Stimulated activated CD8-positive, alpha-beta memory T cell treated with anti-CD3 and anti-CD28 coated beads, Interleukin-4, amount 100 ng/mL, for 4 hours (primary cell): ENCODE data around the gene LTBP2.

Experiments used
- DNase-seq, 2 donors: peaks; one replicate each; pipeline ENCODE4 v3.0.0-alpha.2; 2020; ENCODE audit warnings: low read depth in 2 of 2, low spot score in 1 of 2

The LTBP2 gene

DNA sequence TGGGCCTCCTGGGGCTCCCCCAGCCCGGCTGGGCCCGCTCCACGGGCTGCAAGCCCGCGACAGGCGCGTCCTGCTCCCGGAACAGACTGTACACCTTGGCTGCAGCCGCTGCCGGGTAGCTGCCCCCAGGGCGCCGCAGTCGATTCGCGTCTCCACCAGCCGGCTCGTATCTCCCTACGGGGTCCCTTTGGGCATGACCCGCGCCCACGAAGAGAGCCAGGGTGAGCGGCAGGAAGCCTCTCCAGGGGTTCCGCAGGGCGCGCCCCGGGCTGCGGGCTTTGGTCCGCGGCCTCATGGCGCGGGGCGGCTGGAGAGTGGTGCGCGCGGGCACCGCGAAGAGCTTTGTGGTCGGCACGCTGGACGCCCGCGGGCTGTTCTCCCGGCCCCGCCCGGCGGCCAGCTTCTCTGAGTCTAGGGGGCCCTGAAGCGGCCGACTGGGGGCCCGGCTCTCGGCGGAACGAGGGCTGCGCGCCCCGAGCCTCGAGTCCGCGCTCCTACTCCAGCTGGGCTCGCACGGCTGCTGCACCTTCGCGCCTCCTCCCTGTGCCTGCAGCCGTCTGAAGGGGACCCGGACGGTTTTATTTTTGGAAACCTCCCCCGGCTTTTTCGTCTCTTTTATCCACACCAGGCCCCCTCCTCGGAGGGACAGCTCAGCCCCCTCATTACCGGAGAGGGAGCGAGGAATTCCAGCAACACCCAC lies at the start of gene LTBP2:
LTBP2 (minus strand) TSS at position 588 of the 700 bp plus-strand sequence; CDS start at position 295, 293 bp downstream.
- DNase-seq = no peak

DNA sequence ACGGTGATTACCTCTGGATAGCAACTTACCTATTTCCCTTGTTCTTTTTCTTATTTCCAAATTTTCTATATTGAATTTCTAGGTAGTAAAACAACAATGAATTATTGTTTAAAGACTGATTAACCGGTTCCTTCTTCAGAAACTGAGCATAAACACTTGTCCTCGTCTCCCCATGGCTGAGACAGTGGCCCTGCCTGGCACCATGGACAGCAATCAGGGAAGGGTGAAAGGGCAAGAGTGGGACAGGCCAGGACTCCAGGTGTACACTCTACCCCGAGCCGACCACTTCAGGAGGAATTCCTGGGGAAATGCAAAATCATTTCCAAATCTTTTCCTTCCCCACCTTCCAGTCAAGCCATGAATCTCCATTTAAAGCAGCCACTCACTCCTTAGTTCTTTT lies 48.8 kb upstream of the LTBP2 start:
- DNase-seq = no peak

GRCh38 chr14:74660167-74660566 lies 48.1 kb upstream of the LTBP2 start:
- DNase-seq = no peak

DNA sequence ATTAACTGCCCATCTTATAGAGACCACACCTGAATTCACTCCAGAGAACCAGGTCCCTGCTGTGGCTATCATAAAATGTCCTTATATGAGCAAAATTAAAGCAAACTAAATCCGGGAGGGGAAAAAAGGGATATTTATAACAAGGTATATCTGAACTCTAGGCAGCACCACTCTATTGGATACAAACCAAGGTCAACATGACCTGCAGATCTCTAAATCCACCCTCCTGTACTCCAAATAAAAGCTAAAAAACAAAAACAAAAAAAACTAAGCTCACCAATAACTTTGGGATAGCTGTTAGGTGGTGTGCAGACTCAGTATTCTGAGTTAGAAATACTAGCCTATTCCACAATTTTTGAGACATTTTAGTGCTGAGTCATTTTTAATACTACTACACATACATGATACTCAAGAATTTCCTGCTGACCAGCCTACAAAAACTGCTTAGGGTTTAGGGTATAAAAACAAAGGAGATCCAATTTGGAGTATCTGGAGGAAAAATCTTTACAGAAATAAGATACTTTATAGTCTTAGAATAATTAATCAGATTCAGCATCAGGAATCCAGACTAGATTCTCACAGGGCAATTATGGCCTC lies 46.6 kb upstream of the LTBP2 start:
- no peak for DNase-seq

GRCh38 chr14:74656964-74657363 lies 44.9 kb upstream of the LTBP2 start:
- DNase-seq = no peak

DNA sequence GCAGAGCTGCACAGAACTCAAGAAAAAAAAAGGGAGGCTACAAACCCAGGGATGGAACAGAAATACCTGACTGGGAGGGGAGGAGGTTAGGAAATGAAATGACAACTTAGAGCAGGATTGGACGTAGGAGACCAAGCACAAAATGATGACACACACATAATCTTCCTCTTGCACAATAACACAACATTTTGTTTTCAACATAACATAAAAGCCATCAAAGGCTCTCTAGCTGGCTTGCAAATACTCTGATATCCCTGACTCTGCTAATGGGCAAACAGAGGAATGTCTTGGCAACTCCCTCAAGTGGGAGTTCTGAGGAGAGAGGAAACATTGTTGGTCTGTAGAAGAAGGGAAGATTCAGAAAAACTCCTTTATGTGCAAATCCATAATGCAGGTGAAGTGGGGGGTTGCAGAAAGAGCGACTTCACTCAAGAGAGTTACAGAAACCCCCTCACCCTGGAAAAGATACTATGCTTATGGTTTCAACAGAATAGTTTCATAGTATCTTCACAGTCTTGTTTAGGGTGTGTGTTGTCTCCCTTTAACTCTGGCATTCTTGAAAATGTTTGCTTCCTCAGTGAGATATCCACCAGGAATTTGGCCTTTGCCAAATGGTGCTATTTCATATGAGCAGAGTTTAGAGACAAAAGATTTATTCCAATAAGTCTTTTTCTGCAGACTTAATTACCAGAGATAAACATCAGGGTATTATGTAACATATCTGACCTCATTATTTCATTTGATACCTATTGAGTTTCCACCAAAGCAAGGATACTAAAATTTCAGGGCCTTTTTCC lies 43.8 kb upstream of the LTBP2 start:
- no peak for DNase-seq

DNA sequence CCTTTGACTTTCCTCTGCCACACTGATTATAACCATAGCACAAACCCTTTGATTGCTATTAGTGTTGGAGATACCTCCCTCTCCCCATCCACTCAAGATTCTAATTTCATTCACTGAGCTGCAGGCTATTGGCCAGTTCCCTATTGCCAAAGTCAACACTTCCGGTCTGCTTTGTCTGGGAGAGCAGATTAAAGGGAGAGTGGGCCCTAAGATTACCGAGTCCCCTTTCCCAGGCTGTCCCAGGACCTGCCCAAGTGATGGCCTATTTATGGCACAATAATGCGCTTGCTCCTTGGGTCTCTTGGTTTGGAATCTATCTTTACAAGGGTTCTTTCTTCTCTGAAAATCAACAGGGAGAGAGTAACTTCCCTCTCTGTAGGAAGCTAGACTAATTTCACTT lies 42.9 kb upstream of the LTBP2 start:
- no peak for DNase-seq

DNA sequence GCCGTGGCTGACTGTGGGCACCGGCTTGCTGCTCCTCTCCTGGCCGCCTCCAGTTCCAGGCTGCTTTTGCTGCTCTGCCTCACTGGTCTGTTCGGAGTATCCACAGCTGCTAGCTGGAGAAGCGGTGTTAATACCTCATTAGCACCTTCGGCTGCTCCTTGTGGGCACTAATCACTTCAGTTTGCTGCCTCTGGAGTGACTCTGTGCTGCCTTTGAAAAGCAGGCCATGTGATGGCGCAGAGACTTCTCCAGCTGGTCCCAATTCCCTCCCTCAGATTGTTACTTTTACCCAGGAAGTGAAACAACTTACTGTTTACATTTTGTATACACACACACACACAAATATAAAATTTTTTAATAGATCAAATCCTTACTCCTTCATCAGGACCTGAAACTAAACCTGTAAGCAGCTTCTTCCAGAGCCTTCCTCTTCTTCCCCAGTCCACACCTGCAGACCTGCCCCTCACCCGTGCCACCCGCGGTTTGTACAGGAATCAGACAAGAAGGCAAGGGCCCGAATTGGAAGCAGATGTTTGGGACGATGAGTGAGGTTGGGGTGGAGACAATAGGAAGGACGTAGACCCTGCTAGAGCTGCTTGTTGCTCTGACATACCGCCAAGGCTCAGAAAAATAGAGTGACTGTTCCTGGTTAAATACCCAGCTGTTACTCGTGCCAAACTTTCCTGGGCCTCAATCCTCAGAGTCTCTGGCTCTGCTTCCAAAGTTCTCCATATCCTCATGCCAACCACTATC lies 41.5 kb upstream of the LTBP2 start:
- no peak for DNase-seq

DNA sequence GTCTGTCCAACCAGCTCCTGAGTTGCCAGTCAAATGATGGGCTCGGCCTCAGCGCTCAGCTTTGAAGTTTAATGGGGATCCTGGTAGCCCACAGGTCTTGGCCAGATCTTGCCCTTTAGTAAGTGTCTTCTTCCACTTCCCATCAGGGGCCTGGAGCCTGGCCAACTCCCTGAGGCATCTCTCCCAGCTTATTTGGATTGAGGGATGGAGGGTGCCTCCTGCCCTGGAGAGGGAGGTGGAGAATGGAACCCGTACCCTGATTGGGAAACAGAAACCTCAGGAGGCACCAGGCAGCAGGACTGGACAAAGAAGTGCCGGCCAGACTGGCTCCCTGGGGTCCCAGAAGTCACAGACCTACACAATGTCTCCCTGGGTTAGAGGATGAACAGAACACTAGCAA lies 40.5 kb upstream of the LTBP2 start:
- no peak for DNase-seq

DNA sequence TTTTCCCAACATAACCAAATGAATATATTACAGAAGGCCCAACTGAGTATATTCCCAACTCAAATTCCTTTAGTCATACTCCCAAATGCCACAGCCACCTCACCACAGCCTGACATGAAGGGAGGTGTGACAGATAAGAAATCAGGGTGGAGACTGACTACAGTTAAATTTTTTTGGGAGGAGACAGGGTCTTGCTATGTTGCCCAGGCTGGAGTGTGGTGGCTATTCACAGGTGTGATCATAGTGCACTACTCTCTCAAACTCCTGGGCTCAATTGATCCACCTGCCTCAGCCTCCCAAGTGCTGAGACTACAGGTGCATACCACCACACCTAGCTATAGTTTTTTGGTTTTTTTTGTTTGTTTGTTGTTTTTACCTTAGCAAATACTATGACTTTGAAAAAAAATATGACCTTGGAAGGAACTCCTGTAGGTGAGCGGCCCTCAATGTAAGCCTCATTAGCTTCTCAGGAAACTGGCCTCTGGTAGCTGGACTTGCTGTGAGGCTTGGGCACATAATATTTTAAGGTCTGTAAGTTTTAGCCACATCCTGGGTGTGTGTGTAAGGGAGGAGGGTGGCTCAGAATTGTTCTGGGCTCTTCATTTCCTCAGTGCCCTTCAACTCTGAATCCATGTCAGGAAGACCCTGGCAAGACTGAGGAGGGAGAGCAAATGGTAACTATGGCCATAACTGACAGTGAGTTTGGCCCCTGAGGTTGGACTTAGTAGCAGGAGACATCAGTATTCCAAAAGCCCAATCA lies 39.1 kb upstream of the LTBP2 start:
- no peak for DNase-seq

- no peak for DNase-seq
Measured at GRCh38 chr14:74649673-74650072, 37.6 kb upstream of the LTBP2 start.

GRCh38 chr14:74649167-74649566 lies 37.1 kb upstream of the LTBP2 start:
- DNase-seq = no peak

- no peak for DNase-seq
Measured at GRCh38 chr14:74648601-74649000, 36.6 kb upstream of the LTBP2 start.

GRCh38 chr14:74647678-74648461 lies 35.8 kb upstream of the LTBP2 start:
- DNase-seq = no peak

DNA sequence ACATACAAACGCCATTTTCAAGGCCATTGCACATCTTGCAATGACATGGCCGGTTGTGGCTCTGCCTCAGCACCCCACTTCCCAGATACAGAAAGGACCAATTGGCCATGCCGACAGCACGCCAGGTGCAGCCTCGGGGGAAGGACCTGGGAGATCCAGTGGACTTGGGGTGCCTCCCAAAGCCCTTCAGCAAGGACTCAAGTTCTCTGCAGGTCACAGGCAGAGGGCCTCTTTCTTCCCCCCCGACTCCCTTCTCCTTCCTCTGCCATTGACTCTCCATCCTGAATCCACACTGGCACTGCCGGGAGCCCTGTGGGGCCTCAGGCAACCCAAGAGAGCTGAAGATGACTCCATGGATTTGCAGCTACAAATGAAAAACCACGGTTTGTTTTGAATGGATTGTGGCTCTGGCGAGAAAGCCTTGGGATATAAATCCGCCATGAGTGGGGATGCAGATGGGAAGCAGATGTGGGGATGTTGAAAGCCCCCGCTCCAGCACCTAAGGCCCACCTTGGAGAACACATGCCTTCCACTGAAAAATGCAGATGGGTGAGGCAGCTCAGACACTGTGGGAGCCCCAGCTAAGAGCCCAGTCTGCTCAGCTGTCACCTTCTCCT lies 35.1 kb upstream of the LTBP2 start:
- DNase-seq = no peak

DNA sequence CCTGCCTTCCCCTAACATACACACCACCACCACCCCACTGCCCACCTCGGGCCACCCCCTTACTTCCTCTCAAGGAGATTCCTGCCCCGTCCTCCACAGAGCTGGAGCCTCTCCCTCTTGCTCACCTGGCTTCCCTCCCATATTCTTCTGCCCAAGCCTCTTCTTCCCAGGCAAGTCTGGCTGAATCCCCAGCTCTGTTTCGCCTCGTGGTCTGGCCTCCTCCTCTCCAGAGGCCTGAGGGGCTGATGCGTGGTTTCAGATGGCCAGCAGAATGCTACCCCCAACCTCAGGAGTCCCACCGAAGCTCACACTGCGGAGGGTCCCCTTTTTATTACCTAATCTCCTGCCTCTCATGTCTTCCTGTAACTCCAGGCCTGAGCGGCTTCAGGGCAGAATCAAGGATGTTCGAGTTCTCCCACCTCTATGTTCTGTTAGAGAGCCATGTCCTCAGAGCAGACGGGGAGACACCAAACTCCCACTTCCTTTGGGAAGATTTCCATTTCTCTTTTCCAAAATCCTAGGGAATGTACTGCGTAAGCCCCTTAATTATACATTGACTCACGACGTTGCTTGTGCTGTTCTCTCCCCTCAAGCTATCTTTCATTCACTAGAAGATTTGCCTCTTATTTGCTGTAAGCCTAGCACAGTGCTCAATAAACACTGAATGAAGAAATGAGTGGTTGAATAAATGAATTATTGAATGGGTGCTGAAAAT lies 33.9 kb upstream of the LTBP2 start:
- no peak for DNase-seq

DNA sequence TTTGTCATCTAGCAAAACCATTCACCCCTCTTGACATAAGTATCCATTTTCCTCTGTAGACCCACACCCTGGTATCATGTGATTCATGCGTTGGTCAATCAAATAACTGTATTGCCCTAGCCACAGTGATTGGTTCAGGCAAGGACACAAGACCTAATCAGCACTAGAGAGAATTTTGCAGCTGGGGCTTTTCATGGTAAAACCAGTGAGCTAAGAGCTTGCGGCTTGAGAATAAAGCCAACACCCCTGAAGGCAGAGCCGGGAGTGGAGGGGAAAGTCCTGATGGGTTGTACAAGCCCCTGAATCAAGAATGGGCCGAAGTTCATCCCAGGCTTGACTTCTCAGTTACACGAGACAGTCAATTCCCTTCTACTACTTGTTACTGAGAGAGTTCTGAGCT lies 33.2 kb upstream of the LTBP2 start:
- no peak for DNase-seq

DNA sequence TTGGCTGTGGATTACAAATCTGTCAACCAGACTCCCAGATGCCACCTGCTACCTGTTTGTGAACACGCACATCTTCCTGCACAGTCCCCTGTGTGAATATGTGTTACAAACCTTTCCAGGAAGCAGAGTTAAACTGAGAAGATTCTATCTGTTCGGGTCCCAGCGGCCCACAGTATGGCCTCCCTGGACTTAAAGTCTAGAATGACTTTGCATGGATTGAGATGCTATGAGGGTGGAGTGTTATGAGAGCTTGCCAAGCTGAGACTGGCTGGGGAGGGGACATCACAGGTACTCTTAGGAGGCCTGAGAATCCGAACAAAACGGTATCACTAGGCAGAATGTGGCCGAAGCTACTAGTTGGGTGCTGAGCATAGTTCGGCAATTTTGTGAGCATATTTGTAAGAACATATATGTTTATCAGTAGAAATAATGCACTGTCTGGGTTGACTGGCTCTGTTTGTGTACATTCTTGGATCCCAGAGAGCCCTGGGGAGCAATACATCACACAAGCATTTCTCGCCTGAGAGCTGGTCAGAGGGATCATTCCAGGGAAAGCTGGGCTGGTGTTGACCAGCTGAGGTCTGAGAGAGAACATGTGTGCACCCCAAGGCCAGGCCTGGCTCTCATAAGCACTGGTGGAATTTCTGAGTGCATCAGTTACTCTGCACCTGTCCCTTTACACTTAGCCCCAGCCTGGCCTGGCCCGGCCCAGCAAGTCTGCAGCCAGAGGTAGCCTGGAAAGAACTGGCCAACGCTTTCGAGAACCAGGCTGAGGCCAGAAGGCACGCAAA lies 29.8 kb upstream of the LTBP2 start:
- no peak for DNase-seq
